GM18520 (cell line): Measurements from ENCODE around the gene SEMA5B.

Source experiments
- ATAC-seq: cut with Tn5 transposase; IDR thresholded peaks from one replicate; pipeline ENCODE4 v1.9.1; 2021; ENCODE audit not compliant: unreplicated experiment

SEMA5B gene

DNA sequence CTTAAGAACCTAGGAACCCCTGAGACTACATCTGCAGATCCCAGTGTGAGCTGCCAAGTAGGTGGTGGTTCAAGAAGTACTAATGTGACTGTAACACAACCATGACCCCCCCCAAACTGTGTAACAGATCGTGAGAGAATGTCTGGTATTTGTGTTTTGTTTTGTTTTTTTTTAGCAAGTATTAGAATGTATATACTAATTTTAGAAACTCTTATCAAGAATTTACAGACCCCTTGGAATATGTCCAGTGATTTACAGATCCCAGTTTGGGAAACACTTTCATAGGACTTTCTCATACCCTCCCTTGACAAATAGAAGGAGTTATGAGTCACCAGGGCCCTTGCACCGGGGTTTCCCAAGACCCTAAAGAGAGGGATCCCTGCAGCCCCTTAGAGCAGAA, 79.8 kb downstream of the SEMA5B start:
- no peak for ATAC-seq

DNA sequence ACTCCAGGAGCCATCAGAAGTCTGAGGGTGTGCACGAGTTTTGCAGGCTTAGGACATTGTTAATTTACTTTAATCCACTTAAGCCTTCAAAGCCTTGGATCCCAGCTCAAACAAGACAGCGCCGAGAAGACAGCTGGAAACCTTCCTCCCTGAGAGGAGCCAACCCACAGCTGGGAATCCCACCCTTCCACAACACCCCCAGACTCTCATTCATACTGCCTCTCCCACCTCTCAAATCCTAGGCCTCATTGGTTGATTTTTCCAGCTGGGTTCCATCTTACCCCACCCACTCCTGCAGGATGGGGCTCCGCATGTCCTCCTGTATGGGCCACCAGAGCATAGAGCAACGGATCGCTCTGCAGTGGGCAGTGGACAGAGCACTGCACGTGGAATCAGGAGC, 80.4 kb downstream of the SEMA5B start:
- no peak for ATAC-seq

DNA sequence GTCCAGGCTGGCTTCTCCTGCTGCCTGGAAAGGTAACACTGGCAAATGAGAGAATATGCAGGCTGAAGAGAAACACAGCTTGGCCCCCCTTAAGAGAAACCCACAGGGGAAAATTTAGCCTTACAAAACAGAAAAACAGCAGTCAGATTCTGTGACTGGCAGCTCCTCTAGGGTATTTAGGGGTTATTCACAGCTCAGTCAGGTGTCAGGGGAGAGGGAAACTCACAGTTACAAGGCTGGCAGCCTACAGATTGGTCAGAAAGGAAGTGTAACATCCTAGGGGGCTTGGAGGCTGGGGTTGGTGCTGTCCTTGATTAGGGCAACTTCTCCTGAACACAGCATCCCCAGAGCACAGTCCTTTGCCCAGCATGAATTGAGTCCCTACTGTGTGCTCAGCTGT, 81.4 kb downstream of the SEMA5B start:
- no peak for ATAC-seq

DNA sequence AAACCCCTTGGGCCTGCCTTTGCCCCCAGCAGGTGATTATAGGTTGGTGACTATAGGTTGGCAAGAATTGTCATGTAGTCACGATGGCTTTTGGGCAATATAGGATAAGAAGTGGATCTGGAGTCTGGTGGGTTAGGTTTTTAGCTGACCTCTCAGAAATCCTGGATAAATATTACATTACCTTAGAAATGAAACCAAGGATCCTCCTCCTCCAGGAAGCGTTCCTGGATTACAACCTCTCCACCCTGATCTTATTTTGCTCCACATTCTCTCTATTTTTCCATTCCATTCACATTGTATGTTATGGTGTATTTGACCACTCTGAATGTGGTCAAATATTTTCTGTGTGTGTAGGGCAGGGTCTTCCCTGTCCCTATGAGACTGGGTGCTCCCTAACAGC, 82.3 kb downstream of the SEMA5B start:
- no peak for ATAC-seq

DNA sequence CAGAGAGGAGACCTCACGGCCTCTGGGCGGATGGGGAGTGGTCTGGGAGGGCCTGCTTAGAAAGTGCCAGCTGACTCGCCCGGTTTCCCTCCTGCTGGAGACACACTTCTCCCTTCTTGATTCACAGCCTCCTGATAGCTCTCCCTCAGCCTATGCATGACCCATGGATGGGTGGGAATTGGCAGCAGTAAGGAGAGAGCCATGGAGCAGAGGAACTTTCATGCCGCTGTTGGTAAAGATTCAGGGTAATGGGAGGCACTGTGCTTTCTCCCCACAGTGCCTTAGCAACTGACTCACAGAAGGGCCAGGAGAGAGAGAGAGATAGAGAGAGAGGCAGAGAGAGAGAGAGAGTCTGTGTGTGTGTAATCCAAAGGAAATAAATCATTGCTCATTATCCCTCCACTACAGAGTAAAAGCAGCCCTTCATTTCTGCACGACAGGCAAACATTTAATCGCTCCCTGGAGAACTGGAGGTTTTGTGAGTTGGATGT, 82.8 kb downstream of the SEMA5B start:
- no peak for ATAC-seq

DNA sequence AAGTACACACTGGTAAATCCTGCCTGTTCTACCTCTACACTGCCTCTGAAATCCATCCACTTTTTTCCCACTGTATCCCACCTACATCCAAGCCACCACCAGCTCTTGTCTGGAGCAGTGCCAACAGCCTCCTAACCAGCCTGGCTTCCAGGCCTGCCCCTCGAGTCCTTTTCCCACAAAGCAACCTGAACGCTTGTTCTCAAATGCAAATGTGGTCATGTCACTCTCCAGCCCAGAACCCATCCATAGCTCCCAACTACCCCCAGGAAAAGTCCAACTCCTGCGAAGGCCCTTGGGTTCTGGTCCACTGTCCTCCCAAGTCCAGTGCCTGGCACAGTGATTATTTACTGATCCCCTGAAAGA, 83.8 kb downstream of the SEMA5B start:
- no peak for ATAC-seq

DNA sequence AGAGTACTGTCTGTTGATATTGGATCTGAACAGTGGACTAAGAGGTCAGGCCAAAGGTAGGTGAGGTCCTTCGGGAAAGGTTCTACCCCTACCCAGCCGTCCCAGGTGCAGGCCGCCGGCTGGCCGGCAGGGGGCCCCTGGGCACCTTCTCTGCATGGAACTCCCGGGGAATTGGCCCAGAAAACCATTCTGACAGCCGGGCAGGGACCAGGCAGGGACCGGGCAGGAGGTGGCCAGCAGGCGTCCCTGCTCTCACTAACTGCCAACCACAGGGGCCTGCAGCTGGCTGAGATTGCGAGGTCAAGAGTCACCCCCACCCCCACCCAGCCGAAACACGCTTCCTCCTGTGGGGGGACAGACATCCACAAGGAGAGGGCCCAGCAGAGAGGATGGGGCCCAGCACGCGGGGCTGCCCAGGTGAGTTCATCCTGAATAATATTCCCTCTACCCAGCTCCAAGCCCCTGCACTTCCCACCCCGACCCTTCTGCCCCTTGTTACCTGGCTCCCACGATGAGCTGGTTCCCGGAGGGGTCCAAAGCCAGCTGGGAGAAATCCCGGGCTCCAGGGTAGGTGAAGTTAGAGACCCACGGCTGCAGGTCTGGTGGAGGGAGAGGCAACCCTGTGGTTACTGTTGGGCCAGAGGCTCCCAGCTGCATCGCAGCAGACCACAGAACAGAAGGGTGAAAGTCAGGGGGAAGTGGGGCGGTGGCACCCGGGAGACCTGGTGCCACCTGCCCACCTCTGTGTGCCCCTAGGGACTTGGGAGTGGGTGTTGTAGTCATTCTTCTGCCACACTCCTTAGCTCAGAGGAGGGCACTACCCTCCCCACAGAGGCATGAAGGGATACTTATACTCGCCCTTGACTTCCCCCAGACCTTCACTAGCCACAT, 84.4 kb downstream of the SEMA5B start:
- ATAC-seq = no peak

DNA sequence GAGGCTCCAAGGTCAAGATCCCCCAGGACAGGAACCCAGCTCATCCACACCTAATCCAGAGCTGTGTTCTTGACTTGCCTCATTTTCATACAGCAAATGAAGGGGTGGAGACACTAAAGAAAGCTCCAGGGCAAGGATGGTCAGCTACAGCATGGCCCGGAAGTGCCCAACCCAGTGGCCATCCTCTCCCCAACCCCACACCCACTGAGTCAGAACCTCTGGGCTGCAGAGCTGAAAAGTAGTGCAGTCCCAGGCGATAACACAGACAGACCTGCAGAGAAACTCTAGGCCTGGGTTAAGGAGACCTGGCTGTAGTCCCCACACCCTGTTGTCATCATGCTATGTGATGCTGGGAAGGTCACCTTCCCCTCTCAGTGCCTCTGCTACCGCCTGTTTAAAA, 85.3 kb downstream of the SEMA5B start:
- ATAC-seq = no peak

DNA sequence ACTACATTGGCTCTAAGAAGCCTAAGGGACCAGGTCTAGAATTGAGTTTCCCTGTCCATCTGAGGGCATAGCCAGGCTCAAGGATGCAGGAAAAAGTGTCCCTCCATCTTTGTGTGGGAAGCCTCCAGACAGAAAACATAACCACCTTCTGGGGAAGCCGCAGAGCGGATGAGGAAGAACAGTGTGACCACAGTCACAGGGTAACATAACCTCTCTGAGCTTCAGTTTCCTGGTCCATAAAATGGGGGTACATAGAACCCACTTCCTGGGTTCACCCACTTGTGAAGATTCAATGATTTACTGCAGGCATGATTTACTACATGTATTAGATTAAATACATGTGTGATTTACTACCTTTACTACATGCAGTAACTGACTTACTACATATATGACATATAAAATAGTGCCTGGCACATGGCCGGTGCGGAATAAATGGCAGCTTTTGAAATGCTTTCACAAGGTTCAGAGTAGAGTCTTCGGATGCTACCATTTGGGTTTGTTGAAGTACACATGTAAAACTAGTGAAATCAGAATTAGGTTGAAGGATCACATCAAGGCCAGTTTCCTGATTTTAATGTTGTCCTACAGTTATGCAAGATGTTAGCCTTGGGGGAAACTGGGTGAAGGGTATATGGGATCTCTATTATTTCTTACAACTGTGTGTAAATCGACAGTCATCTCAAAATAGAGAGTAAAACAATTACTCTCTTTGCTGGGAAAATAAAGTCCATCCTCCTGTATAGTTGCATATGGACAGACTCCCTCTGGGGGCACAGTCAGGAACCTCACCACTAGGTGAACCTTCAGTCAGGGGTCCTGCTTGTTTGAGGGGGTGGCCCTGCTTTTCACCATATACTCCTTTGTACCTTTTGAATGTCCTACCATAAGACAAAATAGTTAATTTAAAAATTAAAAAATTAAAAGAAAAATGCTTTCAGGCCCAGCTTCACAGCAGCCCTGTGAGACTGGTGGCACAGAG, 86.0 kb downstream of the SEMA5B start:
- ATAC-seq = no peak

DNA sequence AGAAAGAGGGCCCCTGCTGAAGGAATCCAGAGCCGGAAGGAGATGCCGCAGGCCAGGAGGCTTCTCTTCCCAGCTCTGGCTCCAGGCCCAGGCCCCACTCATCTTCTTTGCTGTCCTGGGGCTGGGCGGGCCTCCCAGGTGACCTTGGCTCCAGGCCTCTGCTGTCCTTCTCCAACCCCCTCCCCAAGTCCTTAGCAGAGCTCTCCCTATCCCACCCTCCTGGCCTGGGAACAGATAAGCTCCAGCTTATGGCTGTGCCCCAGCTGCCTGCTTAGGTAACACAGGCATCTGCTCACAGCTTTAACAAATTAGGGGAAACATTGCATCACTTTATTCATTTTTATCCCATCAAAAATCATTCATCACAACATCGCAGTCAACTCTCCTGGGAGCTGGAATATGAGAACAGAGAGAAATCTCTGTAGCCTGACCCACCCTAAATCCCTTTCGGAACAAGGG, 86.9 kb downstream of the SEMA5B start:
- ATAC-seq = no peak

DNA sequence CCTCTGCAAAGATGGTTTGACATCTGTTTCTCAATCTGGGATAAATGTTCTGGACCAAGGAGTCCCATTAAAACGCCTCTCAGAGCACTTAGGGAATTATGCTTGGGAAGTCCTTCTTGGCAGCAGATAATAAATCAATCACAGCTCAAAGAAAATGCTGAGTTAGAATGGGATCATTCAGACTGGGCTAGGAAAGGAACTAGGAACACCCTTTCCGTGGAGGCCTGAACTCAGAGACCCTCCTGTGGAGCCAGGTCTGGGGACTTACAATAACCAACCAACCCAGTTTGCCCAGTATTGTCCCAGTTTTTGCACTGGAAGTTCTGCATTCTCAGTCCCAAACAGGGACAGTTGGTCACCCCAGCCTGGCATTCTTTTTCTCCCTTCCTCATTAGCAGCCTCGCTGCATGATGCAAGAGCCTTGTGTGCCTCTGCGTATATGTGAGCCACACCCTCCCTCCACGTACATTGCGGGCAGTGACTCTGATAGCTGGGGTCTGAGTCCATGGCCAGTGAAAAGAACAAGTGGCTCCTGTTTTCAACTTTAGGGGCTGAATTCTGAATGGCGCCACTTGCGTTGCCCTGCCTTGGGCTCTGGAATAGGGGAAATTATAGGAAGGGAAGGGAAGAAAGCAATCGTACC, 88.7 kb downstream of the SEMA5B start:
- ATAC-seq = no peak

DNA sequence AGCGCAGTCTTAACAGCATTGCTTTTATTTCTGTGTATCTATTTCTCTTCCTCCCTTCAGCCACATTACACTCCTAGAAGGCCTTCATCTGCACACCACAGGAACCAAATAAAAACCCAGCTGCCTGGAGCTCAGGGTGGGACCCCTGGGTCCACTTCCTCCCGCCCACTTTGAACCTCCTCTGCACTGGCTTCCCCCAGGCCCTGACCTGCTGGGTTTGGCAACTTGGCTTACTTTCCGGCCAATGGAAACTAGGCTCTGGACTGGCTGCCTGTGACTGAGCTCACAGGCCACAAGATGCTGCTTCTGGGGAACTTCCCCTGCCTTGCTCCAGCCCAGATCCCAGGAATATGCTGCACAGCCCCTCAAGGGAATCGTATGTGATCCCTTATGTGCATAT, 89.8 kb downstream of the SEMA5B start:
- ATAC-seq = no peak

DNA sequence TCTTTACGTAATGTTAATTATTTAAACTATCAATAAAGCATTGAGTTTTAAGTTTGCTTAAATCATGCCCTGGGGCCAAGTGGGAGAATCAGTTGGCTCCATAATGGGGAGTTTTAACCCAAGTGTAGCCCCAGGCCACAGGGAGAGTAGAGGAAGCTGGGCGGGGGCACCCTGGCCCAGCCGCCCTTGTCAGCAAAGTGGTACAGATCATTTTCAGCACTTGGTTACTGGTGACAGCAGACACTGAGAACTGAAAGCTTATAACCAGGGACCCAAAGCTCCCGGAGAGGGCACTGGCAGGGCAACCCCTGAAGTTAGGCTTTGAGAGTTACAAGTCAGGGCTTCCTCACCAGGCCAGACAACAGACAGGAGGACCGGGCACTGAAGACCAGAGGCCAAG, 90.6 kb downstream of the SEMA5B start:
- ATAC-seq = no peak

DNA sequence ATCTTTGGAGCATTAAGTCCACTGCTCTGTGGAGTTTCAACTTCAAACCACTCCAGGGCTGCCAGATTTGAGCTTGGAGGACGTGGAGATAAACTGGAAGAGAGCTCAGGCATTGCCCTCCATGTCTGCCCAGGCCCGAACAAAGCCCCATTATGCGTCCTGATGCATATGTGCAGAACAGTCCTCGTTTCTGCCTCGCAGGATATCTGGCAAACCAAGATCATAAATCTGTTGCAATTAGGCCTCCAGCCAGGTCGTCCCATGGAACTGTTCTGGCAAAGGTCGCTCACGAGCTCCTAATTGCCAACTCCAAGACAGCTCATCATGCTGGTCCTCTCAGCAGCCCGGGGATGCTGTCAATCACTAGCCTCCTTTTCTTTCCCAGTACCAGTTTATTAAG, 91.2 kb downstream of the SEMA5B start:
- no peak for ATAC-seq

DNA sequence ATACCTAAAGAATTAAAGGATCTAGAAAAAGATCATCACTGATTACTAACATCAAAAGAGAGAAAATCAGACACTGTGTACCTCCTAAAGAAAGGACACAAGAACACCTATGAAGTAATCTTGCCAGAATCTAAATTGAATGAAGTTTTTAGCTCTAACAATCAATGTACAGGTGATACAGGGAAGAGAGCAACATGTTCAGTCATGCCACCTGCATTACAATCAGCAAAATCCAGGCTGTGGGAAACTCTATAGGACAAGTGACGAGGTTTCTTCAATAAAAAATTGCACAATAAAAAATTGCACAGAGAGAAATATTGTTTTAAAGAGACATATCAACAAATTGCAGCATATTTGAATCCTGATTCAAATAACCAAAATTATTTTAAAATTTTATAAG, 93.3 kb downstream of the SEMA5B start:
- no peak for ATAC-seq

DNA sequence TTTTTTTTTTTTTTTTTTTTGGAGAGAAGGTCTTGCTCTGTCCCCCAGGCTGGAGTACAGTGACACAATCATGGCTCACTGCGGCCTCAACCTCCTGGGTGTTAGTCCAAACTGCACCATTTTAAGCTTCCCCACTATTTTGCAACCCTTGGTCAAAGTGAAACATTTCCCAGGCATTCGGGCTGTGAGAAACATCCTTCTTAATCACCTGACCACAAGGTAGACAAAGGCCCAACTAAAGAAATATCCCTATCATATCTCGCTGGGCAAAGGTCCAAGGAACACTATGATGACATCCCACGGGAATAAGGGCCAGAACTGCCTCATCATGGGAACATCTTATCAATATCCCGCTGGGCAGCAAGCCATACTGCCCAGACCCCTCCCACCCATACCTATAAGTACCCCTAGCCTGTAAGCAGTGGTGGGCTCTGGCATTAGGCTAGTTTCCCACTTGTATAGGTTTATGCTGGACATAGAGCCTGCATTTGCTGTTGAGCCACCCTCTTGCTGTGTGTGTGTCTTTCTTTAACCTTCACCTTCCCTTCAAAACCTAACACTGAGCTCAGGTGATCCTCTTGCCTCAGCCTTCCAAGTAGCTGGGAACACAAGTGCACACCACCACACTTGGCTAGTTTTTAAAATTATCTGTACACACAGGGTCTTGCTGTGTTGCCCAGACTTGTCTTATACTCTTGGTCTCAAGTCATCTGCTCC, 95.2 kb downstream of the SEMA5B start:
- ATAC-seq = no peak

DNA sequence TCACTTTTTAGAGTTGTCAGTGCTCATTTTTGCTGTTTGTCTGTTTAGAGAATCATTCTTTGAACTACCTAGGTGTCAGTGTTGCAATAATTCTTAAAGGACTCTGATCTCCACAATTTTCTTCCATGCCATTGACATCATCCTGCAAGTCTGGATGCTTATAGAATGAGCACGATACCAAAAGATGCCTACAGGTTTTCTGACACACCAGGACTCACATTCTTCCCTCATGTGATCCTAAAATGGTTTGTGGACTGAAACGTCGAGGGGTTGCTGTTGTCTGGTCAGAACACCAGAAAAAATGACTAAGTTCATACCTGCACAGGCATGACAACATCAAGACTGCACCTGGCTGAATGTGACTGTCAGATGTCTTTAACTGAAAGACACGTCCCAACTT, 95.9 kb downstream of the SEMA5B start:
- no peak for ATAC-seq

DNA sequence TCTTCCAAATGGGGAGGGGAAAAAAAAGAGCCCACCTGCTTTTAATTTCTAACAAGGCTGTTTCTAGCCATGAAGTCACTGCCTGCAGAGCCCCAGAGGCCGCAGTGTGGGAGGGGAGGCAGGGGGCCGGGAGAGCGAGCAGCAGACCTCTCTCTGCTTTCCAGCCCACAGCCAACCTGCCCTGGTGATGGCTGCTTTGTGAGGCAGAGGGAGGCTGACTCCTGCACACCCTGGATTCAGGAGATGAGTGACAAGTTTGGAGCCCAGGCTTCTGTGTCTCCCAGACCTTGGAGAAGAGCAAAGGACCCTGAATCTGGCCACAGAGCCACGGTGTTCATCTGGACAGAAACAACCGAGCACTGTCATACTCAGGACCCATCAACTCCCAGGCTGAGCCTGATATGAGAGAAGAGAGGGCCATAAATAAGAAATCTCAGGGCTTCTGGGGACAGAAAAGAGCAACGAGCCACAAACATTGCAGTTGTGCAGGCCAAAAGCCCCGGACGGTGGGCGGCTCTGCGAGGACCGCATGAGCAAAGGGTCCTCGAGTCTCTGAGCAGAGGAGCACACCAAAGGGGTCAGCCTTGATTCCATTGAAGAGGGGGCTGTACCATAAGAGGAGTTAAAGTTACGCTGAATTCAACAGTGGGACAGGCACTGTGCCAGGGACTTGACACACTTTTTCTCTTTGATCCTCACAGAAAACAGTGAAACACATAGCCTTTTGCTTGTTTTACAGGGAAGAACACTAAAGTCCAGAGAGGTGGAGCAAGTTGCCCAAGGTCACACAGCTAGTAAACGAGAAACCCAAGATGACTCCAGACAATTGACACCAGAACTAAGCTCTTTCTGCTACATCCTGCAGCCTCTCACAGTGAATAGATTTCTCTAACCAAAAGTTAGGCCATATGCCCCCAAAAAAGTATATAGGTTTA, 97.2 kb downstream of the SEMA5B start:
- no peak for ATAC-seq
